ENCODE results near the gene JAM3.

GRCh38 chr11:134070342-134070845 lies 1.5 kb downstream of the JAM3 start:
- TF ChIP-seq POLR2AphosphoS5 (IDR thresholded peaks at IDR 0.05) (no peak), EP300 (IDR thresholded peaks at IDR 0.05) (no peak), POLR2A (IDR thresholded peaks at IDR 0.05) (no peak), CTCF (IDR thresholded peaks at IDR 0.05) (no peak)
